Activated T-cell treated with anti-CD3 and anti-CD28 coated beads, Interleukin-2, amount 50 U/mL, for 72 hours (primary cell): ENCODE results near the gene FIG4. TPM values are rescaled to one million over a fixed set of nuclear protein-coding genes. Genes with fewer than 3 reads are reported as not detected.
"Not testable (repeated sequence)": the region's sequence is repeated elsewhere in the genome, so short reads cannot be mapped to it uniquely, and the experiment has no call there.

Source experiments
- ATAC-seq, 2 donors: fragments of 150-1000 bp; cut with Tn5 transposase; replicated peaks in 1 of 2; 2 replicates each; pipeline ENCODE4 v1.10.0; 2021; ENCODE audit warnings: moderate library complexity in 2 of 2, mild to moderate bottlenecking in 1 of 2
- DNase-seq, 2 donors: peaks; one replicate each; pipeline ENCODE4 v3.0.0; 2021 to 2022; ENCODE audit warnings: mixed read lengths in 1 of 2
- H3K27ac Mint-ChIP-seq: one replicate; pipeline ENCODE4 v1.8.0; 2022; ENCODE audit warnings: mild to moderate bottlenecking, moderate library complexity, mixed read lengths
- H3K27me3 Mint-ChIP-seq: one replicate; pipeline ENCODE4 v1.8.0; 2022; ENCODE audit warnings: low read depth, mixed read lengths
- H3K36me3 Mint-ChIP-seq, 2 donors: one replicate each; pipeline ENCODE4 v1.8.0; 2022; ENCODE audit warnings: mixed read lengths in 2 of 2, mild to moderate bottlenecking in 1 of 2; ENCODE audit not compliant: insufficient read depth in 2 of 2
- H3K4me1 Mint-ChIP-seq: one replicate; pipeline ENCODE4 v1.8.0; 2022; ENCODE audit warnings: low read depth, mixed read lengths
- H3K4me3 Mint-ChIP-seq, 2 donors: one replicate each; pipeline ENCODE4 v1.8.0; 2022; ENCODE audit warnings: mild to moderate bottlenecking in 2 of 2, mixed read lengths in 2 of 2, moderate library complexity in 2 of 2
- H3K9me3 Mint-ChIP-seq, 2 donors: one replicate each; pipeline ENCODE4 v1.8.0; 2022; ENCODE audit warnings: mixed read lengths in 2 of 2
- total RNA-seq, 2 donors: library from RNA; stranded (reverse); gene quantifications; one replicate each; pipeline ENCODE4 v1.2.3, GENCODE V29; 2022

The FIG4 gene
- total RNA-seq, 2 donors from 2014 or later, result 15.0 to 21.0 TPM

DNA sequence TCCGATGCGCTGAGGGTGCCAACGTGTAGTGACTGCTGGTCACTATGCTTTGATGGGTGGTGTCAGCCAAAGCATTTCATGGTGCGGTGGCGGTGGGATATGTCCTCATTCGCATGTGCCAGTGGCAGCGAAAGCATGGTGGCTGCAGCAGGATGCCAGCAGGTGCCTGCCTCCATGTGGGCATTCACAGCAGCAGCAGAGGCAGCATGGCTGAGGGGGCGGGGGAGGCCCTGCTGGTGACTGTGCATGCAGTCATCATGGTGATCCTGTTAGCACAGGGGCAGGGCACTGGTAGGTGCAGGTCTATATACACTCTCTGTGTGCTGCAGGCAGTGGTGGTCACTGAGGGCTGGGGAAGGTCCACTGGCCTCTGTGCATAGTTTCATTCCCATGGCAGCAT lies 22.0 kb downstream of the FIG4 start:
- DNase-seq (peak; percentile 21 to 33), ATAC-seq (peak; percentile 65 to 75)
- H3K9me3 Mint-ChIP-seq, result peaks cover 0 to 4% of the 10 kb centered on the region in 2 donors
- H3K4me3 Mint-ChIP-seq, result no peak overlapping the region
- H3K36me3 Mint-ChIP-seq, result peaks cover 2% of the 10 kb centered on the region in 2 donors
- H3K4me1 Mint-ChIP-seq, result peaks cover 10% of the 10 kb centered on the region
- H3K27me3 Mint-ChIP-seq, result no peaks in the 10 kb centered on the region
- H3K27ac Mint-ChIP-seq, result no peak overlapping the region

DNA sequence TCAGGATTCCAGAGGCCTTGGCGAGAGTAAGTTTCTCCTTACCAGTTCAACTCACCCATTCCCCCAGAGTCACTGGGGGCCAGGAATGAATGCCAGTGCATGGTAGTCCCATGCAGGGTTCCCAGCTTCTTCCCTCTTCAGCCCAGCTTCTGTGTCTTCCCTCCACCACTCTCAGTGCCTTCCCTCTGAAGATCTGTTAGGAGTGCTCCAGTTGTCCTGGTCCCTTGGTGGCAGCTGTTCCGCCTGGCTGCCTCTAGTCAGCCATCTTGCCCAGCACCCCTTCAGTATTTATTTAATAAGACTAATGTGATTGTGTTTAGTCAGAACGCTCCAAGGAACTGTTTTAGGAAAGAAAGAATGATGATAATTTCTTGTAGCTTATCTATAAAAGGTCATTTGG lies 23.1 kb downstream of the FIG4 start:
- no peak for DNase-seq
- Mint-ChIP-seq H3K27me3 (no peaks in the 10 kb centered on the region), H3K36me3 (no peaks in the 10 kb centered on the region), H3K27ac (no peak overlapping the region), H3K4me3 (no peak overlapping the region), H3K9me3 (no peaks in the 10 kb centered on the region), H3K4me1 (peaks cover 10% of the 10 kb centered on the region)
- no peak for ATAC-seq

DNA sequence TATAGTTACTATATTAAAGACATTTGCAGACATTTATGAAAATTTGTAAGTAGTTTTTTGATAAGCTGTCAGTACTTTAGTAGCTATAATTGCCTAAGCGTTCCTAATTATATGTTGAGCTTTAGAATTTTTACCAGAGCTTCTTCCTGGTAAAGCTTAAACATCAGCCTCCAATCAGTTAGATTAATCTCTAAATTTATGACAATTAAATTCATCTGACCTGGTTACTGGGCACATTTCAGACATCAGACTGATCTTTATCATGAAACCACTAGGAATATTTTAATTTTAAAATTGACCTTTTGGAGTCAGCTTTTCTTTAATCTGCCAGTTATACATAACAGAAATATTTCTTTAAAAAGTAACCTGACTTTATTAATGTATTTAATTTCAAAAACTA lies 23.5 kb downstream of the FIG4 start:
- Mint-ChIP-seq H3K4me3 (no peak overlapping the region), H3K36me3 (no peaks in the 10 kb centered on the region), H3K27ac (no peak overlapping the region), H3K27me3 (no peaks in the 10 kb centered on the region), H3K9me3 (no peaks in the 10 kb centered on the region), H3K4me1 (peaks cover 10% of the 10 kb centered on the region)
- ATAC-seq (no peak), DNase-seq (no peak)

DNA sequence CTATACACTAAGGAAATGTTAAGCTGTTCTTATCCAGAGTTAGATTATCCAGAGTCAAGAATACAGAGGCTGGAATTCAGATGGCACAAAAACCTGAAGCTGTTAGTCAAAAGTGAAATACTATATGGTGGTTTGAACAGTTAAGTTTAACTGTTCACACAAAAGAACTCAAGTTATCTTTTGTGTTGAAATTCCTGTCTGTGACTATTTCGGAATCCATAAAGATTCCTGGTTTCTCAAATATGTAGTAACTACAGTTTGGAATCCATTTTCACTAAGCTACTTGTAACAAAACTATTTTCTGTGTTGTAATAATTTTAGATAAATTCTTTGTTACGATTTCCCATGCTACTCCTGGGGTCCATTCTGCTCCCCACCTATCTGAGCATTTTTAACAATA lies 24.5 kb downstream of the FIG4 start:
- no peaks in the 10 kb centered on the region for H3K36me3 Mint-ChIP-seq
- no peaks in the 10 kb centered on the region for H3K27me3 Mint-ChIP-seq
- H3K9me3 Mint-ChIP-seq, result no peaks in the 10 kb centered on the region
- peaks cover 10% of the 10 kb centered on the region for H3K4me1 Mint-ChIP-seq
- no peak overlapping the region for H3K27ac Mint-ChIP-seq
- H3K4me3 Mint-ChIP-seq, result no peak overlapping the region
- ATAC-seq (no peak), DNase-seq (no peak)

DNA sequence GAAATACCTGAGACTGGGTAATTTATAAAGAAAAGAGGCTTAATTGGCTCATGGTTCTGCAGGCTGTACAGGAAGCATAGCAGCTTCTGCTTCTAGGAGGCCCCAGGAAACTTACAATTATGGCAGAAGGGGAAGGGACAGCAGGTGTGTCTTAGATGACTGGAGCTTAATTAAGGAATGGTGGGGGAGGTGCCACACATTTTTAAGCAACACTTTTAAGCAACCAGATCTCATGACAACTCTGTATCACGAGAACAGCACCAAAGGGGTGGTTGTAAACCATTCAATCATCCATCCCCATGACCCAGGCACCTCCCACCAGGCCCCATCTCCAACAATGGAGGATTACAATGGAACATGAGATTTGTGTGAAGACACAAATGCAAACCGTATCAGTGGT lies 26.9 kb downstream of the FIG4 start:
- Mint-ChIP-seq H3K4me3 (no peak overlapping the region), H3K36me3 (no peaks in the 10 kb centered on the region), H3K27ac (no peak overlapping the region), H3K27me3 (no peaks in the 10 kb centered on the region), H3K9me3 (no peaks in the 10 kb centered on the region), H3K4me1 (peaks cover 5% of the 10 kb centered on the region)
- no peak for DNase-seq
- no peak for ATAC-seq

DNA sequence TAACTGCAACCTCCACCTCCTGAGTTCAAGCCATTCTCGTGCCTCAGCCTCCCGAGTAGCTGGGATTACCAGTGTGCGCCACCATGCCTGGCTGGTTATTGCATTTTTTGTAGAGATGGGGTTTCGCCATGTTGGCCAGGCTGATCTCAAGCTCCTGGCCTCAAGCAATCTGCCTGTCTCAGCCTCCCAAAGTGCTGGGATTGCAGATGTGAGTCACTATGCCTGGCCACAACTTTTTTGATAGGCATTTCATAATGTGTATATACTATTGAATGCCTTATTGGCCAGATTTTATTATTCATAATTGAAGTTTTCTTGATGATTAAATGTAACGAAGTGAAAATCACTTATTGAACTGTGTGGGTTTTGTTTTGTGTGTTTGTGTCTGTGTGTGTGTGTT lies 27.9 kb downstream of the FIG4 start:
- Mint-ChIP-seq H3K36me3 (no peaks in the 10 kb centered on the region), H3K4me1 (no peaks in the 10 kb centered on the region), H3K9me3 (no peaks in the 10 kb centered on the region), H3K27me3 (no peaks in the 10 kb centered on the region), H3K27ac (no peak overlapping the region), H3K4me3 (no peak overlapping the region)
- ATAC-seq (no peak), DNase-seq (no peak)

DNA sequence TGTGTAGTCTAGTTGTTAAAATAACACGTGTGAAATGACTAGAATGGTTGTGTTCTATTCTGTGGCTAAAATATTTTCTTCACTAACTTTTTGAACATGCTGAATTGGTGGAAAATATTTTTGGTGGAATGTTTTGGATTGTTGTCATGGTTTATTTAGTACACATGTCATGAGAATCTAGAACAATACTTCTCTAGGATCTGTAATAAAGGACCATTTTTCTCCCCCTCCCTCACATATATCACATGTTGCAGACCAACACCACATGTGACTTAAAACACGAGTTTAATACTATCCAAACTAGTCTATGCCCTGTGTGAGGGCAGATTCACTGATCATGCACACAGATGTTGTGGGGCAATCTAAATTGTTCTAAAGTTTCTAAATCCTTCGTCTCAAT lies 29.2 kb downstream of the FIG4 start:
- H3K9me3 Mint-ChIP-seq, result peaks cover 1 to 2% of the 10 kb centered on the region in 2 donors
- no peak overlapping the region for H3K4me3 Mint-ChIP-seq
- no peaks in the 10 kb centered on the region for H3K27me3 Mint-ChIP-seq
- ATAC-seq, result no peak
- DNase-seq, result no peak
- no peak overlapping the region for H3K27ac Mint-ChIP-seq
- H3K4me1 Mint-ChIP-seq, result no peaks in the 10 kb centered on the region
- H3K36me3 Mint-ChIP-seq, result peaks cover 3 to 4% of the 10 kb centered on the region in 2 donors

DNA sequence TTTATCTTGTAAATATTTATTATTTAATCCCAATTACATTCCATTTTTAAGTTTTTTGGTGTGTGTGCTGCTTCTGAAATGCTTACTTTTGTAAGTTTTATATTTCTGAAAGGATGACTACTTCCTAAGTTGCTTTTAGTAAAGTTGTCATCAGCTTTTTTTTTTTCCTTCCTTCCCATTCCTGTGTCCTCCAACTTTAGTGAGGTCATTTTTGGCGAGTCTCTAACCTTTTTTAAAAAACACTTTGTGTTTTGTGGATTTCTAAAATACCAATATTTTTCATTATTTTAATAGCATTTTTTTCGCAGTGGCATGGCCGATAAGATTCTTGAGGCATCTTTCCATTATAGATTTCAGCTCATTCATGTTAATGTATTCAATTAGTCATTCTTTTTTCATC lies 30.9 kb downstream of the FIG4 start:
- no peak overlapping the region for H3K4me3 Mint-ChIP-seq
- H3K36me3 Mint-ChIP-seq, result peaks cover 4 to 10% of the 10 kb centered on the region in 2 donors
- DNase-seq (no peak), ATAC-seq (no peak)
- H3K27ac Mint-ChIP-seq, result no peak overlapping the region
- H3K9me3 Mint-ChIP-seq, result peaks cover 1 to 3% of the 10 kb centered on the region in 2 donors
- no peaks in the 10 kb centered on the region for H3K27me3 Mint-ChIP-seq
- H3K4me1 Mint-ChIP-seq, result no peaks in the 10 kb centered on the region

DNA sequence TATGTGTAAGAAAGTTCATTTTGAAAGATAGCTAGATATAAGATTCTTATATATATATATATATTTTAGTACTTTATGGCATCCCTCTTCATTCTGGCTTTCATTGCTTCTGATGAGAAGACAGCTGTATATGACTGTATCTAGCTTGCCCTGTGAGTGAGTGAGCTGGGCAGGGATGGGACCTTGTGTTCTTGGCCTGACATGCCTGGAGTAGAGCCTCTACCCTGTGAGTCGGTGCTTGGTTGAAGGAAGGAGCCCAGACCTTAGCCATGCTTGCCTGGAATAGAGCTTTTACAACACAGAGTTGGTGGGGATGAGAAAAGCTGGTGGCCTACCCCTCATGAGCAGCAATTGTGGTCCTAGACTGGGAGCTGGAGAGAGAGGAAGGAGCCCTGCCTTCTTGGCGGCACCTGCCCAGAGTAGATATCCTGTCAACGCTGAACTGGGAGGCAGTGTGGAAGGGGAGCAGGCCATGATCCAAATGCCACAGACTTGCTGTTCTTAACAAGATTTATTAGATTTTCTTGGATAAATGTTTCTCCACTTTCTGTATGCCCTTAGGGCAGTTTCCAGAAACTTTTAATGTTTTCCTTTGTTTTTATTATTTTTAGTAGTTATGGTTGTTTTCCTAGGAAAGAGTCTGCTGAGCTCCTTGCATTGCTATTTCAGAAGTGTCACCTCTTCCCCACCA lies 31.6 kb downstream of the FIG4 start:
- Mint-ChIP-seq H3K4me1 (no peaks in the 10 kb centered on the region), H3K4me3 (no peak overlapping the region), H3K27me3 (no peaks in the 10 kb centered on the region), H3K27ac (no peak overlapping the region), H3K9me3 (peaks cover 1 to 3% of the 10 kb centered on the region in 2 donors), H3K36me3 (peaks cover 4 to 10% of the 10 kb centered on the region in 2 donors)
- ATAC-seq (no peak), DNase-seq (no peak)

DNA sequence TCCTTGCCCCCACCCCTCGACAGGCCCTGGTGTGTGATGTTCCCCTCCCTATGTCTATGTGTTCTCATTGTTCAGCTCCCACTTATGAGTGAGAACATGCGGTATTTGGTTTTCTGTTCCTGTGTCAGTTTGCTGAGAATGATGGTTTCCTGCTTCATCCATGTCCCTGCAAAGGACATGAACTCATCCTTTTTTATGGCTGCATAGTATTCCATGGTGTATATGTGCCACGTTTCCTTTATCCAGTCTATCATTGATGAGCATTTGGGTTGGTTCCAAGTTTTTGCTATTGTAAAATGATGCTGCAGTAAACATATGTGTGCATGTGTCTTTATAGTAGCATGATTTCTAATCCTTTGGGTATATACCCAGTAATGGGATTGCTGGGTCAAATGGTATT lies 34.2 kb downstream of the FIG4 start:
- DNase-seq, H3K4me3 Mint-ChIP-seq, H3K9me3 Mint-ChIP-seq, ATAC-seq, H3K27me3 Mint-ChIP-seq, H3K4me1 Mint-ChIP-seq, H3K27ac Mint-ChIP-seq: not testable (repeated sequence)
- peaks cover 4 to 10% of the 10 kb centered on the region in 2 donors for H3K36me3 Mint-ChIP-seq

DNA sequence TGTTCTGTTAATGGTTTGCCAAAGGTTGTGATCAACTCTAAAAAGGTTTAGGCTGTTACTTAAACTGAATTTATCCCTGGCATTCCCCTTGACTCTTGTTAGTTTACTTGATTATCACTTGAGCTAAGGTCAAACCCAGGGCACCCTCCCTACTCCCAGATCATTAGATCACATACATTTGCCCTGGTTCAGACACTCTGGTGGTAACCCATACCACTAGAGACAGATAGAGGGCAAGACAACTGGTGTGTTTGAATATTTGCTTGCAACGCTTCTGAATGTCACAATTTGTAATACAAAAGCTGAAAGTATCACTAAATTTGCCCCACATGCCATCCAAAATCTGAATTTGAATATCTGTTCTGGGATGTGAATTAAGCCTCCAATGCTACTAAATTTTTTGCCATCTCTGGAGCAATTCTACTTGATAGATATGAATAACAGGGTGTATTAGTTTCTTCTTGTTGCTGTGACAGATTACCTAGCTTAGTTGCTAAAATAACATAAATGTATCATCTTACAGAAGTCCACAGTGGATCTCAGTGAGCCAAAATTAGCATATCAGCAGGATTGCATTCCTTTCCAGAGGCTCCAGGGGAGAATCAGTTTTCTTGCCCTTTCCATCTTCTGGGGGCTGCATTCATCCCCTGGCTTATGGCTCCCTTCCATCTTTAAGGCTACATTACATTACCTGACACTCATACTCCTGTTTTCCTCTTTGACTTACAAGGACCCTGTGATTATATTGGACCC lies 45.4 kb downstream of the FIG4 start:
- H3K36me3 Mint-ChIP-seq, result peaks cover 6 to 8% of the 10 kb centered on the region in 2 donors

DNA sequence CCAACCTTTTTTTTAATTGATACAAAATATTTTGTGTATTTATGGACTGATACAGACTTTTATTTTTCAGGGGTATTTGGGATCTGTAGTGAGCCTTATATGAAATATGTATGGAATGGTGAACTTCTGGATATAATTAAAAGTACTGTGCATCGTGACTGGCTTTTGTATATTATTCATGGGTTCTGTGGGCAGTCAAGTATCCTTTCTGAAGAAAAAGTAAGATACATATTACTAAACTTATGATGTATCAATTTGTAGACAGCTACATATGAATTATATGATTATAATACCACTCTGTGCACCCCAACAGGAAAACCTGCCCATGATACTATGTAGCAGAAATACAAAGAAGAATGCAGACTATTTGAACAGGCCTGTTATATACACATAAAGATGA lies 47.2 kb downstream of the FIG4 start:
- H3K27ac Mint-ChIP-seq, result peak overlapping the region; percentile 47
- H3K36me3 Mint-ChIP-seq, result peaks cover 6 to 8% of the 10 kb centered on the region in 2 donors
- no peak for ATAC-seq
- no peaks in the 10 kb centered on the region for H3K27me3 Mint-ChIP-seq
- no peak for DNase-seq
- peaks cover 3% of the 10 kb centered on the region in 2 donors for H3K9me3 Mint-ChIP-seq
- H3K4me3 Mint-ChIP-seq, result no peak overlapping the region
- H3K4me1 Mint-ChIP-seq, result peaks cover 10% of the 10 kb centered on the region

More for the DNA sequence above, 45.4 kb downstream of the FIG4 start:
- H3K4me3 Mint-ChIP-seq, result no peak overlapping the region
- no peak overlapping the region for H3K27ac Mint-ChIP-seq
- ATAC-seq (no peak), DNase-seq (no peak)
- H3K27me3 Mint-ChIP-seq, result no peaks in the 10 kb centered on the region
- peaks cover 3% of the 10 kb centered on the region in 2 donors for H3K9me3 Mint-ChIP-seq
- H3K4me1 Mint-ChIP-seq, result peaks cover 10% of the 10 kb centered on the region

DNA sequence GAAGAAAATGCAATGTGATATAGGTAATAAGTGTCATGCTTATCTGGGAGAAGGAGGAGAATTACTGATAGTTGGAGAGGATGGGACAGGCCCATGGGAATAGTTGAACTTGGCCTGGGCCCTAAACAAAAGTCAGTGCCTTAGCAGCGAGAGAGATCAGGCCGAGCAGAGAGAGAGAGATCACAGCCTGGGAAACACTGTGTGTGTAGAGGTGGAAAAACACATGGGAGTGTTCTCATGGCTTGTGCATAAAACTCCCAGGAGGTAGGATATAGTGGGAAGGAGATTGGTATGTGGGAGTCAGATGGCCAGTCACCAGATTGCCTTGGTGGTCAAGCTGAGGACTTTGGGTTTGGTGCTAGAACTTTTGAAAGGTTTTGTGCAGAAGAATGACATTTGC lies 47.6 kb downstream of the FIG4 start:
- DNase-seq (no peak), ATAC-seq (no peak)
- no peaks in the 10 kb centered on the region for H3K27me3 Mint-ChIP-seq
- H3K4me1 Mint-ChIP-seq, result peaks cover 10% of the 10 kb centered on the region
- H3K4me3 Mint-ChIP-seq, result no peak overlapping the region
- H3K9me3 Mint-ChIP-seq, result peaks cover 3% of the 10 kb centered on the region in 2 donors
- peak overlapping the region; percentile 47 for H3K27ac Mint-ChIP-seq
- H3K36me3 Mint-ChIP-seq, result peaks cover 8% of the 10 kb centered on the region in 2 donors
